ENCODE measurements around the gene SLC25A47. TPM values are rescaled to one million over a fixed set of nuclear protein-coding genes. Genes with fewer than 3 reads are reported as not detected.
"Not testable (repeated sequence)": the region's sequence is repeated elsewhere in the genome, so short reads cannot be mapped to it uniquely, and the experiment has no call there.

Gene SLC25A47
- total RNA-seq, 1 donor from 2014 or later, result not detected

DNA sequence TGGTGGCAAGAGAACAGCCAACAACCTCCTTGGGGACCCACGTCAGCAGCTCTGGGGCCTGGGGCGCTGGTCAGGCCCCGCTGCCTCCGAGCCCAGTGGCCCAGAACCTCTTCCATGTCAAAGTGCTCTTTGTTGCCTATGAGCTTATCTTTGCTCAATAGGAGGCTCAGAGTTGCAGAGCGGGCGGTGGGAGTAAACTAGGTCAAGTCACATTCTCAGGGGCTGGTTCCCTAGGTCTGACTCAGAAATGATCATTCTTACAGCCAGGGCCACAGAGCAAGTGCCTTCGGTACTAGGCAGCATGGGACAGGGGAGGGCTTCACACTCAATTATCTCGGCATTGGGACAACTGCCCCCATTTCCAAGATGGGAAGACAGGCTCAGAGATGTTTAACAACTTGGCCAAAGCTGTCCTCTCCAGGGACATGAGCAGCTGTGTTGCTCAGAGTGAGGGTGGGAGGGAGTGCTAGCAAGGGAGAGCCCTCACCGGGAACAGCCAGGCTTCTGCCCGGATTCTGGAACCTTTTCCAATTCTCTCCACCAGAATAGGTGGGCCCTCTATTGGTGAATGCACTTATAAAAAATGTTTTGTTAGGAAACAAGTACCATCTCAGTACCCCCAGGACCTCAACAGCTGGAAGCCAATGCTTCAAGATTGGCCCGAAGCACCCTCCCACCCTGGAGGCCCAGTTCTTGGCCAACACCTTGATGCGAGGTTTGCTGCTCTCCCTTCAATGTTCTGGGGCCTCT is 28.8 kb upstream of the SLC25A47 start:
- no peak for DNase-seq (ENCODE audit: extremely low spot score, unreplicated experiment)
- Mint-ChIP-seq H3K4me1 (ENCODE audit: unreplicated experiment) (peaks cover 29% of the 10 kb centered on the region), H3K36me3 (ENCODE audit: unreplicated experiment) (peaks cover 13% of the 10 kb centered on the region), H3K27ac (ENCODE audit: unreplicated experiment) (no peak overlapping the region), H3K4me3 (ENCODE audit: unreplicated experiment) (no peak overlapping the region), H3K9me3 (ENCODE audit: unreplicated experiment) (no peaks in the 10 kb centered on the region), H3K27me3 (ENCODE audit: unreplicated experiment) (no peaks in the 10 kb centered on the region)
- TF ChIP-seq, protein P1, sequence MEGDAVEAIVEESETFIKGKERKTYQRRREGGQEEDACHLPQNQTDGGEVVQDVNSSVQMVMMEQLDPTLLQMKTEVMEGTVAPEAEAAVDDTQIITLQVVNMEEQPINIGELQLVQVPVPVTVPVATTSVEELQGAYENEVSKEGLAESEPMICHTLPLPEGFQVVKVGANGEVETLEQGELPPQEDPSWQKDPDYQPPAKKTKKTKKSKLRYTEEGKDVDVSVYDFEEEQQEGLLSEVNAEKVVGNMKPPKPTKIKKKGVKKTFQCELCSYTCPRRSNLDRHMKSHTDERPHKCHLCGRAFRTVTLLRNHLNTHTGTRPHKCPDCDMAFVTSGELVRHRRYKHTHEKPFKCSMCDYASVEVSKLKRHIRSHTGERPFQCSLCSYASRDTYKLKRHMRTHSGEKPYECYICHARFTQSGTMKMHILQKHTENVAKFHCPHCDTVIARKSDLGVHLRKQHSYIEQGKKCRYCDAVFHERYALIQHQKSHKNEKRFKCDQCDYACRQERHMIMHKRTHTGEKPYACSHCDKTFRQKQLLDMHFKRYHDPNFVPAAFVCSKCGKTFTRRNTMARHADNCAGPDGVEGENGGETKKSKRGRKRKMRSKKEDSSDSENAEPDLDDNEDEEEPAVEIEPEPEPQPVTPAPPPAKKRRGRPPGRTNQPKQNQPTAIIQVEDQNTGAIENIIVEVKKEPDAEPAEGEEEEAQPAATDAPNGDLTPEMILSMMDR (IDR thresholded peaks at IDR 0.05), result no peak

- H3K27me3 Mint-ChIP-seq (ENCODE audit: unreplicated experiment), result no peaks in the 10 kb centered on the region
- H3K36me3 Mint-ChIP-seq (ENCODE audit: unreplicated experiment), result peaks cover 13% of the 10 kb centered on the region
- no peak overlapping the region for H3K27ac Mint-ChIP-seq (ENCODE audit: unreplicated experiment)
- H3K4me1 Mint-ChIP-seq (ENCODE audit: unreplicated experiment), result peaks cover 23% of the 10 kb centered on the region
- TF ChIP-seq, protein P1 (IDR thresholded peaks at IDR 0.05), result no peak
- DNase-seq (ENCODE audit: extremely low spot score, unreplicated experiment), result no peak
- no peak overlapping the region for H3K4me3 Mint-ChIP-seq (ENCODE audit: unreplicated experiment)
- H3K9me3 Mint-ChIP-seq (ENCODE audit: unreplicated experiment), result no peaks in the 10 kb centered on the region
Measured at GRCh38 chr14:100294963-100295330, 28.2 kb upstream of the SLC25A47 start.

- no peak overlapping the region for H3K4me3 Mint-ChIP-seq (ENCODE audit: unreplicated experiment)
- TF ChIP-seq, protein P1 (IDR thresholded peaks at IDR 0.05), result no peak
- no peak for DNase-seq (ENCODE audit: extremely low spot score, unreplicated experiment)
- H3K27me3 Mint-ChIP-seq (ENCODE audit: unreplicated experiment), result no peaks in the 10 kb centered on the region
- H3K9me3 Mint-ChIP-seq (ENCODE audit: unreplicated experiment), result no peaks in the 10 kb centered on the region
- peaks cover 13% of the 10 kb centered on the region for H3K36me3 Mint-ChIP-seq (ENCODE audit: unreplicated experiment)
- H3K27ac Mint-ChIP-seq (ENCODE audit: unreplicated experiment), result no peak overlapping the region
- H3K4me1 Mint-ChIP-seq (ENCODE audit: unreplicated experiment), result peaks cover 17% of the 10 kb centered on the region
Measured at GRCh38 chr14:100295376-100296105, 27.6 kb upstream of the SLC25A47 start.

GRCh38 chr14:100296106-100296651 is 27.0 kb upstream of the SLC25A47 start:
- Mint-ChIP-seq H3K9me3 (ENCODE audit: unreplicated experiment) (no peaks in the 10 kb centered on the region), H3K36me3 (ENCODE audit: unreplicated experiment) (peaks cover 13% of the 10 kb centered on the region), H3K4me1 (ENCODE audit: unreplicated experiment) (peaks cover 11% of the 10 kb centered on the region), H3K4me3 (ENCODE audit: unreplicated experiment) (no peak overlapping the region), H3K27me3 (ENCODE audit: unreplicated experiment) (no peaks in the 10 kb centered on the region), H3K27ac (ENCODE audit: unreplicated experiment) (no peak overlapping the region)
- DNase-seq (ENCODE audit: extremely low spot score, unreplicated experiment), result no peak
- TF ChIP-seq, protein P1 (IDR thresholded peaks at IDR 0.05), result no peak

DNA sequence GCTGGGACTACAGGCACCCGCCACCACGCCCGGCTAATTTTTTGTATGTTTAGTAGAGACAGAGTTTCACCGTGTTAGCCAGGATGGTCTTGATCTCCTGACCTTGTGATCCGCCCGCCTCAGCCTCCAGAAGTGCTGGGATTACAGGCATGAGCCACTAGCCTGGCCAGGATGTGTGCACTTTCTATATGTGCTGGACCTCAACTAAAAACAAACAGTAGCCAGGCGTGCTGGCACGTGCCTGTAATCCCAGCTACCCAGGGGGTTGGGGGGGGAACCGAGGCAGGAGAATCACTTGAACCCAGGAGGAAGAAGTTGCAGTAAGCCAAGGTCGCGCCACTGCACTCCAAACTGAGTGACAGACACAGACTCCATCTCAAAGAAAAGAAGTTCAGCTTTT is 26.4 kb upstream of the SLC25A47 start:
- H3K9me3 Mint-ChIP-seq (ENCODE audit: unreplicated experiment); DNase-seq (ENCODE audit: extremely low spot score, unreplicated experiment); H3K4me3 Mint-ChIP-seq (ENCODE audit: unreplicated experiment); H3K27ac Mint-ChIP-seq (ENCODE audit: unreplicated experiment); H3K27me3 Mint-ChIP-seq (ENCODE audit: unreplicated experiment): not testable (repeated sequence)
- H3K4me1 Mint-ChIP-seq (ENCODE audit: unreplicated experiment), result peaks cover 11% of the 10 kb centered on the region
- peaks cover 11% of the 10 kb centered on the region for H3K36me3 Mint-ChIP-seq (ENCODE audit: unreplicated experiment)

Measured in osteocyte (in vitro differentiated cells).